Muscle of leg (tissue), 11 donors: Measurements from ENCODE around the gene CCDC158. TPM values are rescaled to one million over a fixed set of nuclear protein-coding genes. Genes with fewer than 3 reads are reported as not detected.

Experiments
- DNase-seq: peaks from one replicate; pipeline ENCODE4 v3.0.0; 2013
- H3K27ac ChIP-seq: one replicate; pipeline ENCODE4 v1.5.1; 2013; ENCODE audit warnings: mild to moderate bottlenecking, low read length, control low read depth
- H3K27me3 ChIP-seq: one replicate; pipeline ENCODE4 v1.6.1; 2013; ENCODE audit warnings: low read length; ENCODE audit not compliant: control insufficient read depth, insufficient read depth
- H3K36me3 ChIP-seq: one replicate; pipeline ENCODE4 v1.6.1; 2013; ENCODE audit warnings: low read length; ENCODE audit not compliant: control insufficient read depth, insufficient read depth
- H3K4me1 ChIP-seq: one replicate; pipeline ENCODE4 v1.6.1; 2013; ENCODE audit warnings: low read length; ENCODE audit not compliant: control insufficient read depth, insufficient read depth
- H3K4me3 ChIP-seq: one replicate; pipeline ENCODE4 v1.5.1; 2013; ENCODE audit warnings: low read length, control low read depth
- H3K9me3 ChIP-seq: replicated peaks from 2 replicates; pipeline ENCODE4 v1.6.1; 2013; ENCODE audit warnings: low read depth, low read length; ENCODE audit not compliant: control insufficient read depth
- WGBS: methylation state at CpG from one replicate; pipeline ENCODE4 v1.1.5; 2013; ENCODE audit warnings: missing lambda C conversion rate; ENCODE audit not compliant: insufficient coverage; 5-methylcytosine and 5-hydroxymethylcytosine counted together
- polyA plus RNA-seq, 8 donors: library from polyadenylated mRNA; unstranded; fragments of 120-200 nt; gene quantifications; one replicate each; pipeline versions ENCODE4 v1.2.1 to v1.2.3, GENCODE V29; 2013; ENCODE audit warnings: inconsistent platforms in 1 of 8, low replicate concordance in 1 of 8; ENCODE audit not compliant: insufficient read length in 8 of 8, insufficient read depth in 1 of 8
- total RNA-seq: library from RNA; stranded (reverse); fragments of 120-200 nt; gene quantifications from one replicate; pipeline ENCODE4 v1.2.4, GENCODE V29; 2013

The CCDC158 gene
- total and polyA plus RNA-seq, 9 donors = 0.18 to 1.5 (median 0.64) TPM

- Histone ChIP-seq H3K27me3 (no peaks in the 10 kb centered on the region), H3K36me3 (no peaks in the 10 kb centered on the region), H3K4me1 (no peaks in the 10 kb centered on the region), H3K27ac (no peak overlapping the region), H3K9me3 (peaks cover under 1% of the 10 kb centered on the region), H3K4me3 (no peak overlapping the region)
- 46% methylated on average over 2 of the region's 9 CpGs for WGBS
- DNase-seq = no peak
Measured at GRCh38 chr4:76354517-76355473, 66.1 kb downstream of the CCDC158 start.

- H3K9me3 ChIP-seq = no peaks in the 10 kb centered on the region
- no peak overlapping the region for H3K27ac ChIP-seq
- H3K36me3 ChIP-seq = no peaks in the 10 kb centered on the region
- no peaks in the 10 kb centered on the region for H3K27me3 ChIP-seq
- no peaks in the 10 kb centered on the region for H3K4me1 ChIP-seq
- WGBS = no CpG with 5 or more reads among the region's 2 CpGs
- no peak for DNase-seq
- H3K4me3 ChIP-seq = no peak overlapping the region
Measured at GRCh38 chr4:76342803-76343202, 78.1 kb downstream of the CCDC158 start.

GRCh38 chr4:76342191-76342590 lies 78.8 kb downstream of the CCDC158 start:
- H3K4me1 ChIP-seq = no peaks in the 10 kb centered on the region
- no peak overlapping the region for H3K27ac ChIP-seq
- H3K36me3 ChIP-seq = no peaks in the 10 kb centered on the region
- no peak for DNase-seq
- no peaks in the 10 kb centered on the region for H3K27me3 ChIP-seq
- no CpG with 5 or more reads among the region's 1 CpG for WGBS
- no peak overlapping the region for H3K4me3 ChIP-seq
- H3K9me3 ChIP-seq = no peaks in the 10 kb centered on the region

- Histone ChIP-seq H3K9me3 (no peaks in the 10 kb centered on the region), H3K4me1 (no peaks in the 10 kb centered on the region), H3K36me3 (no peaks in the 10 kb centered on the region), H3K4me3 (no peak overlapping the region), H3K27me3 (no peaks in the 10 kb centered on the region), H3K27ac (no peak overlapping the region)
- DNase-seq = peak; percentile 35
Measured at GRCh38 chr4:76341063-76341462, 79.9 kb downstream of the CCDC158 start.

- WGBS = no CpG with 5 or more reads among the region's 2 CpGs
- Histone ChIP-seq H3K4me3 (no peak overlapping the region), H3K9me3 (no peaks in the 10 kb centered on the region)
Measured at GRCh38 chr4:76339364-76339763, 81.6 kb downstream of the CCDC158 start.

GRCh38 chr4:76334885-76335284 lies 86.1 kb downstream of the CCDC158 start:
- H3K4me3 ChIP-seq = no peak overlapping the region
- no peak overlapping the region for H3K27ac ChIP-seq
- no CpG with 5 or more reads among the region's 3 CpGs for WGBS
- no peaks in the 10 kb centered on the region for H3K4me1 ChIP-seq
- H3K27me3 ChIP-seq = no peaks in the 10 kb centered on the region
- H3K36me3 ChIP-seq = no peaks in the 10 kb centered on the region
- H3K9me3 ChIP-seq = no peaks in the 10 kb centered on the region
- DNase-seq = no peak

More at GRCh38 chr4:76339364-76339763, 81.6 kb downstream of the CCDC158 start:
- H3K27me3 ChIP-seq = no peaks in the 10 kb centered on the region
- no peaks in the 10 kb centered on the region for H3K4me1 ChIP-seq
- no peak overlapping the region for H3K27ac ChIP-seq
- DNase-seq = no peak
- H3K36me3 ChIP-seq = no peaks in the 10 kb centered on the region

- peaks cover 11% of the 10 kb centered on the region for H3K9me3 ChIP-seq
- no peak overlapping the region for H3K27ac ChIP-seq
- no peak for DNase-seq
- H3K36me3 ChIP-seq = no peaks in the 10 kb centered on the region
- H3K27me3 ChIP-seq = no peaks in the 10 kb centered on the region
- no peaks in the 10 kb centered on the region for H3K4me1 ChIP-seq
- no peak overlapping the region for H3K4me3 ChIP-seq
Measured at GRCh38 chr4:76326515-76326914, 94.4 kb downstream of the CCDC158 start.

GRCh38 chr4:76325072-76325471 lies 95.9 kb downstream of the CCDC158 start:
- DNase-seq = no peak
- Histone ChIP-seq H3K4me3 (no peak overlapping the region), H3K27ac (no peak overlapping the region), H3K36me3 (no peaks in the 10 kb centered on the region), H3K9me3 (peaks cover 11% of the 10 kb centered on the region), H3K27me3 (no peaks in the 10 kb centered on the region), H3K4me1 (no peaks in the 10 kb centered on the region)

GRCh38 chr4:76322236-76322635 lies 98.7 kb downstream of the CCDC158 start:
- DNase-seq = no peak
- H3K36me3 ChIP-seq = no peaks in the 10 kb centered on the region
- no peak overlapping the region for H3K27ac ChIP-seq
- no peaks in the 10 kb centered on the region for H3K4me1 ChIP-seq
- H3K9me3 ChIP-seq = peaks cover 11% of the 10 kb centered on the region
- H3K27me3 ChIP-seq = no peaks in the 10 kb centered on the region
- H3K4me3 ChIP-seq = no peak overlapping the region
- no CpG with 5 or more reads among the region's 3 CpGs for WGBS

GRCh38 chr4:76316131-76316530 lies 104.8 kb downstream of the CCDC158 start:
- DNase-seq = no peak

More at GRCh38 chr4:76316131-76316530, 104.8 kb downstream of the CCDC158 start:
- no CpG with 5 or more reads among the region's 1 CpG for WGBS
- H3K4me3 ChIP-seq = no peak overlapping the region
- no peaks in the 10 kb centered on the region for H3K27me3 ChIP-seq
- H3K36me3 ChIP-seq = no peaks in the 10 kb centered on the region
- H3K4me1 ChIP-seq = no peaks in the 10 kb centered on the region
- no peak overlapping the region for H3K27ac ChIP-seq
- H3K9me3 ChIP-seq = peaks cover 2% of the 10 kb centered on the region
